HepG2 (cell line): ENCODE results near the gene SNX6. TPM values are rescaled to one million over a fixed set of nuclear protein-coding genes. Genes with fewer than 3 reads are reported as not detected.
"Not testable (repeated sequence)": the region's sequence is repeated elsewhere in the genome, so short reads cannot be mapped to it uniquely, and the experiment has no call there.

Source experiments
- ATAC-seq: fragments of 200-7000 bp; cut with Tn5 transposase; 3 replicates; pipeline ENCODE4 v1.9.1; 2020; ENCODE audit warnings: mild to moderate bottlenecking, moderate library complexity
- BruUV-seq: library from RNA; stranded (reverse); fragments of 400-500 nt; replicated peaks from 2 replicates; lab custom pipeline; 2021; lab: Mats Ljungman, UMichigan
- CTCF ChIA-PET: fragments of 300-600 bp; formaldehyde crosslinking; extraction: SDS; loops from one replicate; lab custom pipeline; 2021; ENCODE audit warnings: low total read pairs, inconsistent platforms, low intra/inter-chr PET ratio; lab: Yijun Ruan, JAX
- POLR2A ChIA-PET: fragments of 350-600 bp; sonication (Branson Sonifier 250); formaldehyde crosslinking; loops from one replicate; lab custom pipeline; 2020; ENCODE audit warnings: antibody characterized with exemption, inconsistent platforms; lab: Yijun Ruan, JAX
- DNase-seq: peaks from one replicate; pipeline ENCODE4 v3.0.0-alpha.2; 2015; ENCODE audit warnings: low spot score
- FAIRE-seq: peaks from 3 replicates; lab custom pipeline; 2011; peaks lifted over from hg19 to GRCh38; lab: Jason Lieb, UNC
- H2AFZ ChIP-seq: one replicate; pipeline ENCODE4 v1.6.1; 2011; ENCODE audit warnings: low read length, inconsistent platforms
- H3K27ac ChIP-seq: fragments of 300-600 bp; 3 replicates; pipeline ENCODE4 v1.8.0; 2011; ENCODE audit warnings: mixed run types, mild to moderate bottlenecking, mixed read lengths, low read length, inconsistent platforms; ENCODE audit not compliant: insufficient read depth; ENCODE audit errors: extremely low read length
- H3K27me3 ChIP-seq, 2 experiments: fragments of 200-600 bp in 1 of 2; 2 replicates in 1 of 2; 3 replicates in 1 of 2; pipeline versions ENCODE4 v1.6.0 to v1.8.0; 2011; ENCODE audit warnings: low read length in 2 of 2, mild to moderate bottlenecking in 2 of 2, moderate library complexity in 2 of 2, inconsistent platforms in 1 of 2; ENCODE audit not compliant: insufficient read depth in 2 of 2, control insufficient read depth in 1 of 2
- H3K36me3 ChIP-seq, 2 experiments: fragments of 200-600 bp in 1 of 2; replicated peaks in 1 of 2; 2 replicates in 1 of 2; 3 replicates in 1 of 2; pipeline versions ENCODE4 v1.5.1 to v1.8.0; 2011; ENCODE audit warnings: low read length in 2 of 2, inconsistent platforms in 1 of 2; ENCODE audit not compliant: insufficient read depth in 2 of 2, control insufficient read depth in 1 of 2
- H3K4me1 ChIP-seq: 2 replicates; pipeline ENCODE4 v1.5.1; 2012; ENCODE audit warnings: low read length, inconsistent platforms; ENCODE audit not compliant: insufficient read depth
- H3K4me2 ChIP-seq: 2 replicates; pipeline ENCODE4 v1.6.0; 2011; ENCODE audit warnings: low read depth, low read length, inconsistent platforms
- H3K4me3 ChIP-seq, 3 experiments: fragments of 200-600 bp in 1 of 3; sonication (generic), shearing (Covaris generic) in 1 of 3; replicated peaks in 1 of 3; 2 replicates each; pipeline ENCODE4 v1.5.1; 2011 to 2016; ENCODE audit warnings: low read length in 3 of 3, inconsistent platforms in 2 of 3, low read depth in 2 of 3, mild to moderate bottlenecking in 2 of 3, control low read depth in 1 of 3, mixed read lengths in 1 of 3; ENCODE audit not compliant: insufficient read depth in 1 of 3
- H3K79me2 ChIP-seq: one replicate; pipeline ENCODE4 v1.6.1; 2011; ENCODE audit warnings: low read length, inconsistent platforms; ENCODE audit not compliant: insufficient read depth
- H3K9ac ChIP-seq: 2 replicates; pipeline ENCODE4 v1.6.0; 2011; ENCODE audit warnings: mild to moderate bottlenecking, low read depth, low read length, inconsistent platforms; ENCODE audit not compliant: insufficient read depth
- H3K9me3 ChIP-seq: 2 replicates; pipeline ENCODE4 v1.5.1; 2012; ENCODE audit warnings: mild to moderate bottlenecking, low read length
- H4K20me1 ChIP-seq: 2 replicates; pipeline ENCODE4 v1.6.0; 2011; ENCODE audit warnings: inconsistent platforms, mild to moderate bottlenecking, low read length, moderate library complexity; ENCODE audit not compliant: insufficient read depth
- MAFG ChIP-seq: sonication (generic); formaldehyde crosslinking; IDR thresholded peaks from 2 replicates; pipeline ENCODE4 v1.5.1; 2020; ENCODE audit warnings: mild to moderate bottlenecking, missing genetic modification reagents
- TEAD3 ChIP-seq: optimal IDR thresholded peaks from 2 replicates; pipeline ENCODE3; 2016; ENCODE audit warnings: borderline replicate concordance
- TP53 ChIP-seq: sonication (generic); formaldehyde crosslinking; conservative IDR thresholded peaks from 2 replicates; pipeline ENCODE4 v1.4.0; 2020; ENCODE audit warnings: missing genetic modification reagents
- ZNF335 ChIP-seq: sonication (generic); formaldehyde crosslinking; IDR thresholded peaks from 2 replicates; pipeline ENCODE4 v1.4.0; 2020; ENCODE audit warnings: missing genetic modification reagents
- ZNF614 ChIP-seq: IDR thresholded peaks from 2 replicates; pipeline ENCODE4 v1.6.1; 2018; ENCODE audit warnings: missing biosample characterization, missing genetic modification reagents, inconsistent platforms, borderline replicate concordance
- WGBS: methylation state at CpG from one replicate; pipeline ENCODE4 v1.1.6; 2017; ENCODE audit warnings: low lambda C conversion rate; 5-methylcytosine and 5-hydroxymethylcytosine counted together
- in situ Hi-C: cut with HindIII; loops from 2 replicates; pipeline ENCODE4 v1.10.0; 2017; ENCODE audit warnings: low pct_unique_long_range_greater_than_20kb; ENCODE audit not compliant: extremely low pct_ligation_motif_present
- intact Hi-C: fragments of 100-400 bp; cut with micrococcal nuclease; formaldehyde crosslinking; loops from one replicate; pipeline ENCODE4 v1.10.0; 2022; ENCODE audit not compliant: unreplicated experiment
- polyA plus RNA-seq, 8 experiments: library from polyadenylated mRNA; depleted of rRNA in 3 of 8; stranded (reverse) in 7 of 8; unstranded in 1 of 8; fragments of >200 nt; fragmentation: Illumina TruSeq in 4 of 8; extraction: Trizol in 4 of 8; gene quantifications; 2 replicates each; pipeline versions ENCODE4 v1.2.1 to v1.2.3, GENCODE V29; 2011 to 2016; ENCODE audit warnings: low read depth in 4 of 8, missing spikeins in 1 of 8, mixed read lengths in 1 of 8; ENCODE audit not compliant: insufficient read depth in 1 of 8
- total RNA-seq, 5 experiments: library from RNA; depleted of rRNA; stranded (reverse); fragments of >200 nt; fragmentation: Illumina TruSeq; extraction: Trizol; gene quantifications; 2 replicates each; pipeline ENCODE4 v1.2.3, GENCODE V29; 2016; ENCODE audit warnings: low read depth in 1 of 5
- TF ChIP-seq, protein P1 (sequence below): sonication (generic); formaldehyde crosslinking; IDR thresholded peaks from 2 replicates; pipeline ENCODE4 v1.4.0; 2020; ENCODE audit warnings: missing genetic modification reagents

SNX6 gene
- total and polyA plus RNA-seq, 2 of the 13 experiments (the other 11 are each of a cell fraction or from before 2014, with no cell fraction given), result 92.3 to 169 TPM

DNA sequence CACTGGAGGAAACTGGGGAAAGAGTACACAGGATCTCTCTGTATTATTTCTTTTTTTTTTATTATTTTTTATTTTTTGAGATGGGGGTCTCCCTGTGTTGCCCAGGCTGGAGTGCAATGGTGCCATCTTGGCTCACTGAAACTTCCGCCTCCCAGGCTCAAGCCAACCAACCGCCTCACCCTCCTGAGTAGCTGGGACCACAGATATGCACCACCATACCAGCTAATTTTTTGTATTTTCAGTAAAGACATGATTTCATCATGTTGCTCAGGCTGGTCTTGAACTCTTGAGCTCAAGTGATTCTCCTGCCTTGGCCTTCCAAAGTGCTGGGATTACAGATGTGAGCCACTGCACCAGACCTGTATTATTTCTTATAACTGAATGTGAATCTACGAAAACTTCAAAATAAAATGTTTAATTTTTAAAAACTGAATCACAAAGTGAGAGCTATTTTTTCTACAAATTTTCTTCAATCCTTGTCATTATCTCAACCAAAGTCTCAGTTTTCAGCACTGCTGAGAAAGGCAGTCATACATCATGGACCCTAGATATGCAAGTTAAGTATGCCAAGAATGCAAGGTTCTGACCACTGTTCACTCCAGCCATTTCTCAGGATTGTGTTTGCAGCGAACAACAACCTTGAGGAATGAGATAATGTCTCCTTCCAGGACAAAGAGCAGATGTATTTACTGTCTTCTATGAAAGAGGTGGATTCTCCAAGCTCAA lies 92.8 kb downstream of the SNX6 start (continued):
- TF ChIP-seq, protein P1, sequence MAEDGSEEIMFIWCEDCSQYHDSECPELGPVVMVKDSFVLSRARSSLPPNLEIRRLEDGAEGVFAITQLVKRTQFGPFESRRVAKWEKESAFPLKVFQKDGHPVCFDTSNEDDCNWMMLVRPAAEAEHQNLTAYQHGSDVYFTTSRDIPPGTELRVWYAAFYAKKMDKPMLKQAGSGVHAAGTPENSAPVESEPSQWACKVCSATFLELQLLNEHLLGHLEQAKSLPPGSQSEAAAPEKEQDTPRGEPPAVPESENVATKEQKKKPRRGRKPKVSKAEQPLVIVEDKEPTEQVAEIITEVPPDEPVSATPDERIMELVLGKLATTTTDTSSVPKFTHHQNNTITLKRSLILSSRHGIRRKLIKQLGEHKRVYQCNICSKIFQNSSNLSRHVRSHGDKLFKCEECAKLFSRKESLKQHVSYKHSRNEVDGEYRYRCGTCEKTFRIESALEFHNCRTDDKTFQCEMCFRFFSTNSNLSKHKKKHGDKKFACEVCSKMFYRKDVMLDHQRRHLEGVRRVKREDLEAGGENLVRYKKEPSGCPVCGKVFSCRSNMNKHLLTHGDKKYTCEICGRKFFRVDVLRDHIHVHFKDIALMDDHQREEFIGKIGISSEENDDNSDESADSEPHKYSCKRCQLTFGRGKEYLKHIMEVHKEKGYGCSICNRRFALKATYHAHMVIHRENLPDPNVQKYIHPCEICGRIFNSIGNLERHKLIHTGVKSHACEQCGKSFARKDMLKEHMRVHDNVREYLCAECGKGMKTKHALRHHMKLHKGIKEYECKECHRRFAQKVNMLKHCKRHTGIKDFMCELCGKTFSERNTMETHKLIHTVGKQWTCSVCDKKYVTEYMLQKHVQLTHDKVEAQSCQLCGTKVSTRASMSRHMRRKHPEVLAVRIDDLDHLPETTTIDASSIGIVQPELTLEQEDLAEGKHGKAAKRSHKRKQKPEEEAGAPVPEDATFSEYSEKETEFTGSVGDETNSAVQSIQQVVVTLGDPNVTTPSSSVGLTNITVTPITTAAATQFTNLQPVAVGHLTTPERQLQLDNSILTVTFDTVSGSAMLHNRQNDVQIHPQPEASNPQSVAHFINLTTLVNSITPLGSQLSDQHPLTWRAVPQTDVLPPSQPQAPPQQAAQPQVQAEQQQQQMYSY (CRISPR knock-in tag), result no peak
- TF ChIP-seq TEAD3 (CRISPR knock-in tag), result peak; percentile 66
- TF ChIP-seq ZNF335 (CRISPR knock-in tag), result no peak
- TF ChIP-seq TP53 (CRISPR knock-in tag), result no peak

DNA sequence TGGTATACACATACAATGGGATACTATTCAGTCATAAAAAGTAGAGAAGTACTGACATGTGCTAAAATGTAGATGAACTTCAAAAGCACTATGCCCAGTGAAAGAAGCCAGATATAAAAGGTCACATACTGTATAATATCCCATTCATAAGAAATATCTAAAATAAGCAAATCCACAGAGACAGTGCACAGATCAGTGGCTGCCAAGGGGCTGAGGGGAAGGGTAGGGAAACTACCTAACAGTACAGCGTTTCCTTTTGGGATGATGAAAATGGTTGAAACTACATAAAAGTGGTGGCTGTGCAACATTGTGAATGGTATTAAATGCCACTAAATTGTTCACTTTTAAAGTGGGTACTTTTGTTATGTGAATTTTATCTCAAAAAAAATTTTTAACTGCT lies 102.4 kb downstream of the SNX6 start:
- POLR2A ChIA-PET, result interaction anchor here (1.3 kb wide), 1 partner anchor 9 kb away, joined by 5 read pairs; no protein-coding TSS in a partner anchor

DNA sequence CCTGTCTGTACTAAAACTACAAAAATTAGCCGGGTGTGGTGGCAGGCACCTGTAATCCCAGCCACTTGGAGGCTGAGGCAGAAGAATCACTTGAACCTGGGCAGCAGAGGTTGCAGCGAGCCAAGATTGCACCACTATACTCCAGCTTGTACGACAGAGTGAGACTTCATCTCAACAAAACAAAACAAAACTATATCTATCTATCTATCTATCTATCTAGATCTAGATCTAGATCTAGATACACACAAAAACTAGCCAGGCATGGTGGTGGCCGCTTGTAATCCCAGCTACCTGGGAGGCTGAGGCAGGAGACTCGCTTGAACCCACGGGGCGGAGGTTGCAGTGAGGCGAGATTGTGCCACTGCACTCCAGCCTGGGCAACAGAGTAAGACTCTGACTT lies 105.7 kb downstream of the SNX6 start:
- intact Hi-C loops, ATAC-seq, H3K4me1 ChIP-seq, DNase-seq, H3K27ac ChIP-seq, H3K9ac ChIP-seq, H2AFZ ChIP-seq, H3K79me2 ChIP-seq, H4K20me1 ChIP-seq, H3K4me2 ChIP-seq, BruUV-seq, H3K9me3 ChIP-seq, POLR2A ChIA-PET, H3K4me3 ChIP-seq, in situ Hi-C loops, FAIRE-seq, CTCF ChIA-PET, H3K27me3 ChIP-seq: not testable (repeated sequence)
- WGBS, result 99% methylated on average over 8 of the region's 8 CpGs
- peaks cover 50 to 86% of the 10 kb centered on the region in 2 experiments for H3K36me3 ChIP-seq

More for the DNA sequence above, 102.4 kb downstream of the SNX6 start:
- in situ Hi-C loops, result no loop called here
- Histone ChIP-seq H3K36me3 (peaks cover 46 to 88% of the 10 kb centered on the region in 2 experiments), H3K79me2 (no peaks in the 10 kb centered on the region), H3K27me3 (no peaks in the 10 kb centered on the region), H3K9me3 (no peaks in the 10 kb centered on the region), H3K27ac (no peak overlapping the region), H2AFZ (no peak overlapping the region), H3K4me2 (no peak overlapping the region), H3K4me1 (no peaks in the 10 kb centered on the region), H4K20me1 (no peaks in the 10 kb centered on the region), H3K9ac (no peak overlapping the region), H3K4me3 (no peak overlapping the region)
- DNase-seq (no peak), ATAC-seq (peak; percentile 17; the same call in 2 of the 3 replicates), FAIRE-seq (no peak)
- WGBS, result 98% methylated on average over 1 of the region's 1 CpG
- intact Hi-C loops, result no loop called here
- TF ChIP-seq MAFG (0 out of 2 replicates have a peak, but pooled peaks have one; percentile 29), ZNF614 (no peak)
- no TSS peak for BruUV-seq
- CTCF ChIA-PET, result no interaction called here
